Erythroblast (primary cell): ENCODE data around the gene LIPG.

ENCODE experiments used
- GATA1 ChIP-seq: IDR thresholded peaks from 2 replicates; pipeline ENCODE4 v1.6.1; 2011; ENCODE audit warnings: low read depth, mild to moderate bottlenecking, control low read depth, low read length, moderate library complexity
- POLR2A ChIP-seq: IDR thresholded peaks from 2 replicates; pipeline ENCODE4 v1.6.1; 2011; ENCODE audit warnings: mild to moderate bottlenecking, low read length

DNA sequence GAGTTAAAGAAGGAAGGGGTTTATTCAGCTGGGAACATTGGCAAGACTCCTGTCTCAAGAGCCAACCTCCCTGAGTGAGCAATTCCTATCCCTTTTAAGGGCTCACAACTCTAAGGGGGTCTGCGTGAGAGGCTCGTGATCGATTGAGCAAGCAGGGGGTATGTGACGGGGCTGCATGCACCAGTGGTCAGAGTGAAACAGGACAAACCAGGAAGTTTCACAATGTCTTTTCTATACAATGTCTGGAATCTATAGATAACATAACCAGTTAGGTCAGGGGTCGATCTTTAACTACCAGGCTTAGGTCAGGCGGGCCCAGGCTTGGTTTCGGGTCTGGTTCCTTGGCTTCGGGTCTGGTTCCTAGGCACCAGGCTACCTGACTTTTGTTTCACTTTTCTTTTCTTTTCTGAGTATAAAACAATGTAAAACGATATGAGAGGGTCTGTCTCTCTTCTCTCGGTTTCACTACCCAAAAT lies 30.1 kb upstream of the LIPG start:
- TF ChIP-seq POLR2A: no peak
- no peak for TF ChIP-seq GATA1
